PFSK-1 (cell line): ENCODE results near the gene APP.

Experiments used
- FOXP2 ChIP-seq: optimal IDR thresholded peaks from 2 replicates; pipeline ENCODE3; 2011; ENCODE audit warnings: borderline replicate concordance, control low read depth, inconsistent platforms; ENCODE audit not compliant: insufficient read depth; ENCODE audit errors: extremely low read length, extremely low read depth
- POLR2AphosphoS5 ChIP-seq: IDR thresholded peaks from 2 replicates; pipeline ENCODE4 v1.6.1; 2012; ENCODE audit warnings: low read depth, mild to moderate bottlenecking, control low read depth, low read length, moderate library complexity
- REST ChIP-seq, 2 experiments: IDR thresholded peaks; 2 replicates each; pipeline versions ENCODE4 v1.6.1 to v1.8.0; 2011 to 2012; ENCODE audit warnings: low read depth in 2 of 2, low read length in 2 of 2, control low read depth in 1 of 2, inconsistent platforms in 1 of 2, mild to moderate bottlenecking in 1 of 2, moderate library complexity in 1 of 2; ENCODE audit not compliant: insufficient read depth in 1 of 2
- SIN3A ChIP-seq: IDR thresholded peaks from 2 replicates; pipeline ENCODE4 v1.6.1; 2012; ENCODE audit warnings: mild to moderate bottlenecking, low read length, moderate library complexity, borderline replicate concordance; ENCODE audit not compliant: insufficient read depth
- TAF1 ChIP-seq: IDR thresholded peaks from 2 replicates; pipeline ENCODE4 v1.6.1; 2012; ENCODE audit warnings: low read length, control low read depth, borderline replicate concordance; ENCODE audit not compliant: insufficient read depth

APP gene

GRCh38 chr21:26146681-26147080, 23.9 kb downstream of the APP start:
- TF ChIP-seq REST (IDR thresholded peaks at IDR 0.05; ENCODE audit: insufficient read depth in 1 of 2, low read depth in 2 of 2, low read length in 2 of 2) (no peak), SIN3A (no peak), POLR2AphosphoS5 (no peak), FOXP2 (no peak), TAF1 (no peak)

- TF ChIP-seq TAF1 (no peak), POLR2AphosphoS5 (no peak), SIN3A (no peak), FOXP2 (no peak), REST (IDR thresholded peaks at IDR 0.05; ENCODE audit: insufficient read depth in 1 of 2, low read depth in 2 of 2, low read length in 2 of 2) (no peak)
Measured at GRCh38 chr21:26144031-26144430, 26.5 kb downstream of the APP start.

GRCh38 chr21:26142363-26142762, 28.2 kb downstream of the APP start:
- TF ChIP-seq POLR2AphosphoS5 = no peak
- TF ChIP-seq SIN3A = no peak
- TF ChIP-seq REST (IDR thresholded peaks at IDR 0.05; ENCODE audit: insufficient read depth in 1 of 2, low read depth in 2 of 2, low read length in 2 of 2) = no peak
- TF ChIP-seq FOXP2 = no peak
- TF ChIP-seq TAF1 = no peak

GRCh38 chr21:26140926-26141325, 29.6 kb downstream of the APP start:
- no peak for TF ChIP-seq REST (IDR thresholded peaks at IDR 0.05; ENCODE audit: insufficient read depth in 1 of 2, low read depth in 2 of 2, low read length in 2 of 2)
- TF ChIP-seq FOXP2 = no peak
- TF ChIP-seq POLR2AphosphoS5 = no peak
- no peak for TF ChIP-seq TAF1
- TF ChIP-seq SIN3A = no peak

GRCh38 chr21:26140164-26140579, 30.4 kb downstream of the APP start:
- peak; percentile 92; the same call in 1 of the 2 replicates for TF ChIP-seq SIN3A
- TF ChIP-seq POLR2AphosphoS5 = peak; percentile 66
- peak in 1 of 2 experiments; percentile 79; a peak in 2 of 4 replicates for TF ChIP-seq REST (IDR thresholded peaks at IDR 0.05; ENCODE audit: insufficient read depth in 1 of 2, low read depth in 2 of 2, low read length in 2 of 2)
- TF ChIP-seq TAF1 = peak; percentile 50; the same call in 1 of the 2 replicates
- TF ChIP-seq FOXP2 = peak; percentile 100
